Measurements from ENCODE around the gene SRPRB. TPM values are rescaled to one million over a fixed set of nuclear protein-coding genes. Genes with fewer than 3 reads are reported as not detected.

Gene SRPRB
- polyA plus RNA-seq, 1 of the 3 experiments (the other 2 are of a cell fraction) = 54.3 TPM

GRCh38 chr3:133759740-133760305, 45.8 kb upstream of the SRPRB start:
- no peaks in the 10 kb centered on the region for H4K20me1 ChIP-seq (ENCODE audit: insufficient read depth)
- H3K79me2 ChIP-seq (ENCODE audit: insufficient read depth) = no peaks in the 10 kb centered on the region
- H3K36me3 ChIP-seq (replicated peaks in 1 of 2; ENCODE audit: control insufficient read depth in 1 of 2, insufficient read depth in 2 of 2, low read length in 1 of 2) = no peaks in the 10 kb centered on the region
- no peaks in the 10 kb centered on the region for H3F3A ChIP-seq (replicated peaks; ENCODE audit: insufficient read depth)
- H3K4me1 ChIP-seq (ENCODE audit: control insufficient read depth in 1 of 2, insufficient read depth in 2 of 2, low read depth in 1 of 2, low read length in 1 of 2) = peaks cover 0 to 2% of the 10 kb centered on the region in 2 experiments; a peak in 1 of 4 replicates
- no peak overlapping the region for H2AFZ ChIP-seq (ENCODE audit: low read depth)
- 6% methylated on average over 2 of the region's 2 CpGs for WGBS (ENCODE audit: low lambda C conversion rate)
- H3K9me2 ChIP-seq = no peaks in the 10 kb centered on the region
- POLR2A ChIA-PET = no interaction called here
- H3K27ac ChIP-seq (ENCODE audit: low read depth in 2 of 2, low read length in 1 of 2) = no peak overlapping the region
- H3K4me3 ChIP-seq (ENCODE audit: low read depth in 2 of 2, low read length in 1 of 2) = no peak overlapping the region
- no peak for DNase-seq
- CTCF ChIA-PET = no interaction called here
- no peaks in the 10 kb centered on the region; the same call in 1 of the 2 replicates for H3K27me3 ChIP-seq (ENCODE audit: insufficient read depth)
- TF ChIP-seq ELF1 (IDR thresholded peaks at IDR 0.05) (no peak), NRF1 (IDR thresholded peaks at IDR 0.05; ENCODE audit: low read depth, low read length) (no peak), SMC3 (IDR thresholded peaks at IDR 0.05; ENCODE audit: low read depth, low read length) (no peak), MXI1 (IDR thresholded peaks at IDR 0.05; ENCODE audit: low read depth, low read length) (no peak), RCOR1 (IDR thresholded peaks at IDR 0.05; ENCODE audit: low read length) (no peak), POLR2AphosphoS5 (IDR thresholded peaks at IDR 0.05; ENCODE audit: low read depth, low read length) (no peak), MEF2A (IDR thresholded peaks at IDR 0.05; ENCODE audit: borderline replicate concordance, low read depth) (no peak), USF1 (IDR thresholded peaks at IDR 0.05; ENCODE audit: borderline replicate concordance, low read depth) (no peak), ZBTB33 (IDR thresholded peaks at IDR 0.05; ENCODE audit: borderline replicate concordance, low read depth) (no peak)
- H3K9me3 ChIP-seq = no peaks in the 10 kb centered on the region
- H3K4me2 ChIP-seq = no peak overlapping the region
- H3K9ac ChIP-seq = no peak overlapping the region

GRCh38 chr3:133760916-133761315, 44.7 kb upstream of the SRPRB start:
- ChIA-PET POLR2A (no interaction called here), CTCF (interaction anchor here (0.6 kb wide), 1 partner anchor 21 kb away, joined by 3 read pairs; no protein-coding TSS in a partner anchor)
- Histone ChIP-seq H3K36me3 (replicated peaks in 1 of 2; ENCODE audit: control insufficient read depth in 1 of 2, insufficient read depth in 2 of 2, low read length in 1 of 2) (no peaks in the 10 kb centered on the region), H3K27me3 (ENCODE audit: insufficient read depth) (no peaks in the 10 kb centered on the region; the same call in 1 of the 2 replicates), H3K4me1 (ENCODE audit: control insufficient read depth in 1 of 2, insufficient read depth in 2 of 2, low read depth in 1 of 2, low read length in 1 of 2) (peaks cover 0 to 2% of the 10 kb centered on the region in 2 experiments; a peak in 1 of 4 replicates), H3F3A (replicated peaks; ENCODE audit: insufficient read depth) (no peaks in the 10 kb centered on the region), H3K27ac (ENCODE audit: low read depth in 2 of 2, low read length in 1 of 2) (no peak overlapping the region), H3K79me2 (ENCODE audit: insufficient read depth) (no peaks in the 10 kb centered on the region), H4K20me1 (ENCODE audit: insufficient read depth) (no peaks in the 10 kb centered on the region), H3K4me3 (ENCODE audit: low read depth in 2 of 2, low read length in 1 of 2) (no peak overlapping the region; a peak in 1 of 4 replicates), H3K9me2 (no peaks in the 10 kb centered on the region), H2AFZ (ENCODE audit: low read depth) (no peak overlapping the region), H3K4me2 (no peak overlapping the region), H3K9me3 (no peaks in the 10 kb centered on the region), H3K9ac (no peak overlapping the region)
- DNase-seq = no peak
- 25% methylated on average over 2 of the region's 2 CpGs for WGBS (ENCODE audit: low lambda C conversion rate)
- TF ChIP-seq PBX3 (IDR thresholded peaks at IDR 0.05) (no peak), NRF1 (IDR thresholded peaks at IDR 0.05; ENCODE audit: low read depth, low read length) (no peak)

Measured in SK-N-SH (cell line).